ENCODE data around the gene TUBA4A. TPM values are rescaled to one million over a fixed set of nuclear protein-coding genes. Genes with fewer than 3 reads are reported as not detected.
"Not testable (repeated sequence)": the region's sequence is repeated elsewhere in the genome, so short reads cannot be mapped to it uniquely, and the experiment has no call there.

The TUBA4A gene
- polyA plus RNA-seq, 1 experiment: 23.0 TPM

- no peak for DNase-seq (ENCODE audit: low read depth)
- Histone ChIP-seq H3K27me3 (ENCODE audit: control insufficient read depth, insufficient read depth, low read length) (no peaks in the 10 kb centered on the region), H3K36me3 (ENCODE audit: control insufficient read depth, insufficient read depth, low read length) (peaks cover 14% of the 10 kb centered on the region), H3K4me3 (ENCODE audit: low read depth, low read length) (no peak overlapping the region)
- no peak for TF ChIP-seq CTCF (IDR thresholded peaks at IDR 0.05; ENCODE audit: insufficient read depth, low read depth, low read length)
- CTCF ChIA-PET: interaction anchor here (1.2 to 20.7 kb wide), 3 partner anchors 7 to 65 kb away, joined by 3 to 403 read pairs (median 403); partner anchors contain the start of gene DNAJB2
- POLR2A ChIA-PET: no interaction called here
These were observed 34.0 kb upstream of the TUBA4A start for GRCh38 chr2:219287580-219288265.

DNA sequence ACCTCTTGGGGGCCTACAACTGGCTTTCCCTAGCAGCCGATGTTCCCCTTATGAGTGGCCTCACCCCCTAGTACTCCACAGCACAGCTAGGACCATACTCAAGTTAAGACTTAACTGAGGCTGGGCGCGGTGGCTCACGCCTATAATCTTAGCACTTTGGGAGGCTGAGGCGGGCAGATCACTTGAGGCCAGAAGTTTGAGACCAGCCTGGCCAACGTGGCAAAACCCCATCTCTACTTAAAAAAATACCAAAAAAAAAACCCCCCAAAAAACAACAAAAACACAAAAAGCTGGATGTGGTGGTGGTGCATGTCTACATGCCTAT lies 33.4 kb upstream of the TUBA4A start:
- H3K4me3 ChIP-seq (ENCODE audit: low read depth, low read length); DNase-seq (ENCODE audit: low read depth); H3K27me3 ChIP-seq (ENCODE audit: control insufficient read depth, insufficient read depth, low read length); POLR2A ChIA-PET: not testable (repeated sequence)
- peaks cover 17% of the 10 kb centered on the region for H3K36me3 ChIP-seq (ENCODE audit: control insufficient read depth, insufficient read depth, low read length)
- CTCF ChIA-PET: interaction anchor here (0.9 to 20.7 kb wide), 4 partner anchors 6 to 257 kb away, joined by 3 to 403 read pairs (median 204); partner anchors contain the start of gene DNAJB2

DNA sequence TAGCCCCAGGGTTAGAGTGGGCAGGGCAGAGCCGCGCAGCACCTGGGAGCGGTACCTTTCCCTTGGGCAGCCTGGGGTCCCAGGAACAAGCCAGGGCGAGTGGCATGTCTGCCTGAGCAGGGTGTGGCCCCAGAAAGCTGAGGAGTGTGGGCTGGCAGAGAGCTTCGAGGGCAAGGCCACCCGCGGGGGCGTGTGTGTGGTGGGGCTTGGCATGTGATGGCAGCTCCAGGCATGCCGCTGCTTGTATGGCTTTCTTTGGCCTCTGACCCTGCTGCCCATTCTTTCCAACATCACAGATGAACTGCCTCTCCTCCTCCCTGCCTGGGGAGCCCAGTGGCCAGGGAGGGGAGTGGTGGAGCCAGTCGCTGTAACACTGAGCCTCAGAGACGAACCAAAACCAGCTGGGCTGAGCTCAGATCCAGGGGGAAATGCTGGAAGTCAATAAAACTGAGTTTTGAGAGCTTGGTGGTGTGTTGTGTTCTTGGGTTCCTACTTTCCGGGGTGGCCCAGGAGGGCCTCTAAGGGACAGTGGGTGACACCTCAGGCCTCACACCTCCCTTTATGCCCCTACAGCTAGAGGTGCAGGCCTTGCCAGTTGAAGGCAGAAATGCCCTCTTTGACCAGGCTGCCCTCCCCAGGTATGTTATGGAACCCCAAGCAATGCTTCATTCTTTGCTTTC lies 32.9 kb upstream of the TUBA4A start:
- Histone ChIP-seq H3K36me3 (ENCODE audit: control insufficient read depth, insufficient read depth, low read length) (peaks cover 19% of the 10 kb centered on the region), H3K4me3 (ENCODE audit: low read depth, low read length) (no peak overlapping the region), H3K27me3 (ENCODE audit: control insufficient read depth, insufficient read depth, low read length) (no peaks in the 10 kb centered on the region)
- ChIA-PET CTCF (interaction anchor here (0.5 to 20.7 kb wide), 6 partner anchors 6 to 257 kb away, joined by 3 to 403 read pairs (median 4); partner anchors contain the start of gene DNAJB2), POLR2A (no interaction called here)
- no peak for DNase-seq (ENCODE audit: low read depth)
- TF ChIP-seq CTCF (IDR thresholded peaks at IDR 0.05; ENCODE audit: insufficient read depth, low read depth, low read length): no peak

GRCh38 chr2:219285894-219286425 lies 32.2 kb upstream of the TUBA4A start:
- H3K36me3 ChIP-seq (ENCODE audit: control insufficient read depth, insufficient read depth, low read length): peaks cover 22% of the 10 kb centered on the region
- no peak overlapping the region for H3K4me3 ChIP-seq (ENCODE audit: low read depth, low read length)
- POLR2A ChIA-PET: no interaction called here
- CTCF ChIA-PET: interaction anchor here (0.5 to 20.7 kb wide), 4 partner anchors 5 to 213 kb away, joined by 3 to 403 read pairs (median 204); partner anchors contain the start of gene DNAJB2
- H3K27me3 ChIP-seq (ENCODE audit: control insufficient read depth, insufficient read depth, low read length): no peaks in the 10 kb centered on the region
- no peak for TF ChIP-seq CTCF (IDR thresholded peaks at IDR 0.05; ENCODE audit: insufficient read depth, low read depth, low read length)
- DNase-seq (ENCODE audit: low read depth): no peak

DNA sequence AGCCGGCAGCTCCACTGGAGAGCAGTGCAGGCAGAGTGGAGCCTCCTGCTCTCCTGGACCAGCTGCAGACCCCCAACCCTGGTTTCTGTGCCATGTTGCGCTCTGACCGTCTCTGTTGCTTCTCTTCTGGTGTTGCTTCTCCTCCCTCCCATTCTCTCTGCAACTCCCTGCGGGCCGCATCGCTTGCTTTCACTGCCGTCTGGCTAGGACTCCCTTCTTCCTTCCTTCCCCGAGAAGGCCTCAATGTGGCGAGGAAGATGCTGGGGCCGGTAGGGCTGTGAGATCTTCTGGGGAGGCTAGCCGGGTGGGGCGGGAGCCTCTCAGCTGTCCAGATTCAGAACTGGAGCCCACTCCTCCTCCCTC lies 31.6 kb upstream of the TUBA4A start:
- no peak for DNase-seq (ENCODE audit: low read depth)
- Histone ChIP-seq H3K4me3 (ENCODE audit: low read depth, low read length) (no peak overlapping the region), H3K36me3 (ENCODE audit: control insufficient read depth, insufficient read depth, low read length) (peaks cover 26% of the 10 kb centered on the region), H3K27me3 (ENCODE audit: control insufficient read depth, insufficient read depth, low read length) (no peaks in the 10 kb centered on the region)
- TF ChIP-seq CTCF (IDR thresholded peaks at IDR 0.05; ENCODE audit: insufficient read depth, low read depth, low read length): no peak
- ChIA-PET CTCF (interaction anchor here (1.6 to 20.7 kb wide), 3 partner anchors 4 to 115 kb away, joined by 3 to 403 read pairs (median 403); partner anchors contain the start of gene DNAJB2), POLR2A (no interaction called here)
